OCI-LY7 (cell line): ENCODE results near the gene LRRC75B. TPM values are rescaled to one million over a fixed set of nuclear protein-coding genes. Genes with fewer than 3 reads are reported as not detected.

Experiments used
- BruUV-seq: library from RNA; stranded (reverse); fragments of 400-500 nt; replicated peaks from 2 replicates; lab custom pipeline; 2021; lab: Mats Ljungman, UMichigan
- CTCF ChIA-PET: fragments of 300-600 bp; sonication (Branson Sonifier 250); formaldehyde crosslinking; loops from one replicate; lab custom pipeline; 2022; ENCODE audit warnings: antibody characterized with exemption; ENCODE audit not compliant: unreplicated experiment; lab: Charles Lee
- POLR2A ChIA-PET: fragments of 300-600 bp; sonication (Branson Sonifier 250); formaldehyde crosslinking; loops from one replicate; lab custom pipeline; 2022; ENCODE audit warnings: antibody characterized with exemption; lab: Charles Lee
- DNase-seq: peaks from one replicate; pipeline ENCODE4 v3.0.0-alpha.2; 2015; ENCODE audit warnings: low spot score
- H2AFZ ChIP-seq: fragments of 200-600 bp; sonication (generic), shearing (Covaris generic); 2 replicates; pipeline ENCODE4 v1.6.1; 2014; ENCODE audit warnings: mild to moderate bottlenecking, antibody characterized with exemption, low read length, moderate library complexity
- H3K27ac ChIP-seq: fragments of 200-600 bp; sonication (generic); 2 replicates; pipeline ENCODE4 v1.5.1; 2014; ENCODE audit warnings: mixed run types, low read depth, mild to moderate bottlenecking, moderate library complexity, low read length, inconsistent platforms; ENCODE audit not compliant: poor library complexity, severe bottlenecking
- H3K36me3 ChIP-seq: fragments of 200-600 bp; sonication (generic); 2 replicates; pipeline ENCODE4 v1.6.1; 2014; ENCODE audit warnings: mild to moderate bottlenecking, antibody characterized with exemption, low read length, moderate library complexity, mixed read lengths; ENCODE audit not compliant: insufficient read depth
- H3K4me1 ChIP-seq: fragments of 200-600 bp; sonication (generic); 2 replicates; pipeline ENCODE4 v1.5.1; 2014; ENCODE audit warnings: mild to moderate bottlenecking, low read length; ENCODE audit not compliant: insufficient read depth, poor library complexity, severe bottlenecking
- H3K4me2 ChIP-seq: fragments of 200-600 bp; sonication (generic); 2 replicates; pipeline ENCODE4 v1.6.1; 2014; ENCODE audit warnings: mild to moderate bottlenecking, low read length
- H3K4me3 ChIP-seq: fragments of 200-600 bp; sonication (generic); 2 replicates; pipeline ENCODE4 v1.5.1; 2014; ENCODE audit warnings: mild to moderate bottlenecking, low read depth, low read length; ENCODE audit not compliant: poor library complexity, severe bottlenecking
- H3K79me2 ChIP-seq: fragments of 200-600 bp; sonication (generic); 2 replicates; pipeline ENCODE4 v1.6.1; 2016; ENCODE audit warnings: low read depth, mild to moderate bottlenecking, low read length, moderate library complexity, mixed read lengths; ENCODE audit not compliant: insufficient read depth
- H3K9me2 ChIP-seq: fragments of 200-600 bp; sonication (generic); 2 replicates; pipeline ENCODE4 v1.6.1; 2016; ENCODE audit warnings: mild to moderate bottlenecking, low read length, mixed read lengths; ENCODE audit not compliant: insufficient read depth
- H3K9me3 ChIP-seq: fragments of 200-600 bp; sonication (generic); 2 replicates; pipeline ENCODE4 v1.6.1; 2014; ENCODE audit warnings: mild to moderate bottlenecking, mixed run types, low read length, mixed read lengths
- H4K20me1 ChIP-seq: fragments of 200-600 bp; sonication (generic); 2 replicates; pipeline ENCODE4 v1.6.1; 2014; ENCODE audit warnings: mild to moderate bottlenecking, antibody characterized with exemption, low read length, moderate library complexity, mixed read lengths; ENCODE audit not compliant: insufficient read depth
- EZH2phosphoT487 ChIP-seq: fragments of 200-600 bp; sonication (generic); IDR thresholded peaks from 2 replicates; pipeline ENCODE4 v1.6.1; 2018; ENCODE audit warnings: low read depth, borderline replicate concordance, mild to moderate bottlenecking, mixed run types, antibody characterized with exemption, low read length, moderate library complexity, mixed read lengths
- intact Hi-C: fragments of 100-400 bp; cut with micrococcal nuclease; formaldehyde crosslinking; loops from one replicate; pipeline ENCODE4 v1.10.0; 2022; ENCODE audit not compliant: unreplicated experiment
- total RNA-seq, 2 experiments: library from RNA; depleted of rRNA in 1 of 2; stranded (reverse); fragments of >200 nt in 1 of 2; shearing (Covaris generic) in 1 of 2; gene quantifications; 2 replicates each; pipeline ENCODE4 v1.2.3, GENCODE V29; 2014 to 2022
- TF ChIP-seq, protein P1 (sequence below): fragments of 200-600 bp; sonication (generic); conservative IDR thresholded peaks from 2 replicates; pipeline ENCODE4 v1.5.1; 2014; ENCODE audit warnings: mild to moderate bottlenecking, antibody characterized with exemption, low read length, moderate library complexity, mixed read lengths

The LRRC75B gene
- total RNA-seq, 2 experiments from 2014 or later, result not detected

DNA sequence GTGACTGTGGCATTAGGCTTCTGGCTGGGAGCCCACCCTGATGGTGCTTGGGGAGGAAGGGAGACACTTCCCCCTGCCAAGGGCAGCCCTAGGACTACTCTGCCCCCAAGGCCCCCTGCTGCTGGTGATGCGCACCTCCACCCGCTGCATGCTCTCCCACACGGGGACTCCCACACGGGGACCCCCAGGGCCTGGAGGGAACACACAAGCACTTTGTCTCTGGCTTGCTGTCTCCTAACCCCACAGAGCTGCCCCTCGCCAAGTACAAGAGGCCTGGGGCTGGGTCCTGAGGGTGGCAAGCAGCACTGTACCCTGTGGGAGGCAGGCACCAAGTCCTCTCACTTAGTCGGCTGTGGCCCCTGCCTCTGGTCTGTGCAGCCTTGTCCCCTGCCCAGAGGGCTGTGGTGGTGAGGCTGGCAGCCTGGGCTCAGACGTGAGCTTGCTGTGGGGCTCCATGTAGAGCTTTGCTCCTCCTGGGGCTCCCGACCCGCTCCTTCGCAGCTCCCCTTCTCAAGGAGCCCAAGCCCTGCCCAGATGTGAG lies 7.9 kb downstream of the LRRC75B start:
- Histone ChIP-seq H3K4me1 (no peaks in the 10 kb centered on the region), H3K27ac (no peak overlapping the region), H3K9me2 (no peaks in the 10 kb centered on the region), H4K20me1 (no peaks in the 10 kb centered on the region), H2AFZ (no peak overlapping the region), H3K4me3 (no peak overlapping the region), H3K36me3 (no peaks in the 10 kb centered on the region), H3K9me3 (no peaks in the 10 kb centered on the region), H3K4me2 (no peak overlapping the region), H3K79me2 (no peaks in the 10 kb centered on the region)
- no peak for TF ChIP-seq EZH2phosphoT487
- TF ChIP-seq, protein P1, sequence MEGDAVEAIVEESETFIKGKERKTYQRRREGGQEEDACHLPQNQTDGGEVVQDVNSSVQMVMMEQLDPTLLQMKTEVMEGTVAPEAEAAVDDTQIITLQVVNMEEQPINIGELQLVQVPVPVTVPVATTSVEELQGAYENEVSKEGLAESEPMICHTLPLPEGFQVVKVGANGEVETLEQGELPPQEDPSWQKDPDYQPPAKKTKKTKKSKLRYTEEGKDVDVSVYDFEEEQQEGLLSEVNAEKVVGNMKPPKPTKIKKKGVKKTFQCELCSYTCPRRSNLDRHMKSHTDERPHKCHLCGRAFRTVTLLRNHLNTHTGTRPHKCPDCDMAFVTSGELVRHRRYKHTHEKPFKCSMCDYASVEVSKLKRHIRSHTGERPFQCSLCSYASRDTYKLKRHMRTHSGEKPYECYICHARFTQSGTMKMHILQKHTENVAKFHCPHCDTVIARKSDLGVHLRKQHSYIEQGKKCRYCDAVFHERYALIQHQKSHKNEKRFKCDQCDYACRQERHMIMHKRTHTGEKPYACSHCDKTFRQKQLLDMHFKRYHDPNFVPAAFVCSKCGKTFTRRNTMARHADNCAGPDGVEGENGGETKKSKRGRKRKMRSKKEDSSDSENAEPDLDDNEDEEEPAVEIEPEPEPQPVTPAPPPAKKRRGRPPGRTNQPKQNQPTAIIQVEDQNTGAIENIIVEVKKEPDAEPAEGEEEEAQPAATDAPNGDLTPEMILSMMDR, result no peak
- POLR2A ChIA-PET, result no interaction called here
- intact Hi-C loops, result no loop called here
- CTCF ChIA-PET, result no interaction called here
- no TSS peak for BruUV-seq
- DNase-seq, result no peak

DNA sequence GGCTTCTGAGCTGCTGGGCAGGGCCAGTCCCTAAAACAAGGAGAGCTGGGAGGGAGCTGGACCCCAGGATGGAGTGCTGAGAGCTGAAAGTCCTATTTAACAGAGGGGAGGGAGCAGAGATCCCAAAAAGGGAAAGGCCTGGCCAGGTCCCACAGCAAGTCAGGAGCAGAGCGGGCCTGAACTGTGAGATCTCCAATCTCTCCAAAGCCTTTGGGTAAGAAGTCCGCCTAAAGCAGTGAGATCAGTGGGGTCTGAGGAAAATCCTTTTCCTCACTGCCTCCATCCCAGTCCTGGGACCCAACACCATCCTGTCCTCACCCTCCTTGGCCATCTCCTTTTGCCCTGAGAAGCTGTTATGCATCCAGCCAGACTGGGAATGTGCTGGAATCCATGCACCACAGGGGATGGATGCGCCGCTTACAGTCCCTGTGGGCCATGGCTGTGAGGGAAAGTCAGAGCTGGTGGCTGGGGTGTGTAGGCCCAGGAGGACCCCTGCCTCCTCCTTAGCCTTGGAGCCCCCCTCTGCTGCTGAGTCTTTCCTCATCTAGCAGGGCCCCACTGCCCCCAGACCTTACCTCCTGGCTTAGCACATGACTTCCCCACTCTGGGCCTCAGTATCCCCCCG lies 8.6 kb downstream of the LRRC75B start:
- ChIA-PET CTCF (no interaction called here), POLR2A (no interaction called here)
- Histone ChIP-seq H3K27ac (no peak overlapping the region), H4K20me1 (no peaks in the 10 kb centered on the region), H3K36me3 (no peaks in the 10 kb centered on the region), H3K4me2 (no peak overlapping the region), H3K79me2 (no peaks in the 10 kb centered on the region), H2AFZ (no peak overlapping the region), H3K9me2 (no peaks in the 10 kb centered on the region), H3K9me3 (no peaks in the 10 kb centered on the region), H3K4me3 (no peak overlapping the region), H3K4me1 (no peaks in the 10 kb centered on the region)
- intact Hi-C loops, result no loop called here
- TF ChIP-seq EZH2phosphoT487, result no peak
- TF ChIP-seq, protein P1, result no peak
- DNase-seq, result no peak
- BruUV-seq, result no TSS peak
